Stimulated activated naive CD8-positive, alpha-beta T cell treated with anti-CD3 and anti-CD28 coated beads, Interleukin-15, Interleukin-2, amounts not matched to agents 100 ng/mL and 50 ng/mL, for 24 hours (primary cell): ENCODE data around the gene HOXD9.

ENCODE experiments used
- H3K27ac Mint-ChIP-seq: one replicate; pipeline ENCODE4 v1.8.0; 2021; ENCODE audit warnings: mild to moderate bottlenecking, mixed read lengths
- H3K27me3 Mint-ChIP-seq: one replicate; pipeline ENCODE4 v1.8.0; 2021; ENCODE audit warnings: mixed read lengths
- H3K36me3 Mint-ChIP-seq: one replicate; pipeline ENCODE4 v1.8.0; 2021; ENCODE audit warnings: low read depth, mixed read lengths
- H3K4me1 Mint-ChIP-seq: one replicate; pipeline ENCODE4 v1.8.0; 2021; ENCODE audit warnings: low read depth, mixed read lengths
- H3K4me3 Mint-ChIP-seq: one replicate; pipeline ENCODE4 v1.8.0; 2021; ENCODE audit warnings: mild to moderate bottlenecking, mixed read lengths
- H3K9me3 Mint-ChIP-seq: one replicate; pipeline ENCODE4 v1.8.0; 2021; ENCODE audit warnings: mixed read lengths

HOXD9 gene

DNA sequence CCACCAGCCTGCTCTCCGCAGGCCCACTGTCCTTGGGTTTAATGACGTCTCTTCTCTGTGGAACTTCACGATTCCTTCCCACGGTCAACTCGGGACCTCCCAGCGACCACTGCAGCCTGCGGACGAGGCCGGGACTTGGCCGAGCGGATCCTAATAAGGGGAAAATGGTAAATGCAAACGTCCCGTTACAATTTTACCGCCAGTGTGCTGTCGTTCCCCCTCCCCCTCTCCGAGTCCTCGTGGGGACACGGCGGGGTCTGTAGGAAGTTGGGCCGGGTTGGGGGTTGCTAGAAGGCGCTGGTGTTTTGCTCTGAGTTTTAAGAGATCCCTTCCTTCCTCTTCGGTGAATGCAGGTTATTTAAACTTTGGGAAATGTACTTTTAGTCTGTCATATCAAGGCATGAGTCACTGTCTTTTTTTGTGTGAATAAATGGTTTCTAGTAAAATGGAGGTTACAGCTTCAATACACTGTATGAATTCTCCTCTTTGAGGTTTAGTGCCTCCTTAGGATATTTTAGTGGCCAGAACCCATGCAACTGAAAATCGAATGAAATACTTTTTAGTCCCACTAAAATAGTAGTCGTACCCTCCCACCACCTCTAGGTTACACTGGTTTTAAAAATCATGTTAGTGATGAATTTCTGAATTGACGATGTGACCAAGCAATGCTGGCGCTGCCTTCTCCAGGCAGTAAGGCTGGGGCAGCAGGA, 13.2 kb upstream of the HOXD9 start:
- Mint-ChIP-seq H3K36me3 (peaks cover 9% of the 10 kb centered on the region), H3K27me3 (peaks cover 88% of the 10 kb centered on the region), H3K27ac (peak overlapping the region; percentile 50), H3K4me1 (peaks cover 26% of the 10 kb centered on the region), H3K4me3 (peak overlapping the region; percentile 51), H3K9me3 (peaks cover 10% of the 10 kb centered on the region)

DNA sequence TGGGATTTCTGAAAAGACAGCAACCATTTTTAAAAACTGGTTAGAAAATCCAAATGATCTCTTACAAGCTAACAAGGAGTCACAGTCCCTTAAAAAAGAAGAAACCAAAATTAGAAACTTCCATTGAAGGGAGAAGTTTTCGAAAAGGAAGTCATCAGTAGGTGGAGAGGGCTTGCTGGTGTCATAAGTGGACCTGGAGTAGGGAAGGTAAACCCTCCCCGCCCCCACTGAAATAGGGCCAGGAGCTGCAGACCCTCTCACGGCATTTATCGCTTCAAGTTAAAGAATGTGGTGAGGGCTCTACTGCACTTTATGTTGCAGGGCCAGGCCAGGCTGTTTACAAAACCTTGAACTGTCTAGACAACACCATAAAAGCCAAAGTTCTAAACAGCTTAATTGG, 12.6 kb upstream of the HOXD9 start:
- Mint-ChIP-seq H3K4me3 (no peak overlapping the region), H3K27ac (peak overlapping the region; percentile 50), H3K4me1 (peaks cover 25% of the 10 kb centered on the region), H3K27me3 (peaks cover 88% of the 10 kb centered on the region), H3K9me3 (peaks cover 10% of the 10 kb centered on the region), H3K36me3 (peaks cover 9% of the 10 kb centered on the region)

DNA sequence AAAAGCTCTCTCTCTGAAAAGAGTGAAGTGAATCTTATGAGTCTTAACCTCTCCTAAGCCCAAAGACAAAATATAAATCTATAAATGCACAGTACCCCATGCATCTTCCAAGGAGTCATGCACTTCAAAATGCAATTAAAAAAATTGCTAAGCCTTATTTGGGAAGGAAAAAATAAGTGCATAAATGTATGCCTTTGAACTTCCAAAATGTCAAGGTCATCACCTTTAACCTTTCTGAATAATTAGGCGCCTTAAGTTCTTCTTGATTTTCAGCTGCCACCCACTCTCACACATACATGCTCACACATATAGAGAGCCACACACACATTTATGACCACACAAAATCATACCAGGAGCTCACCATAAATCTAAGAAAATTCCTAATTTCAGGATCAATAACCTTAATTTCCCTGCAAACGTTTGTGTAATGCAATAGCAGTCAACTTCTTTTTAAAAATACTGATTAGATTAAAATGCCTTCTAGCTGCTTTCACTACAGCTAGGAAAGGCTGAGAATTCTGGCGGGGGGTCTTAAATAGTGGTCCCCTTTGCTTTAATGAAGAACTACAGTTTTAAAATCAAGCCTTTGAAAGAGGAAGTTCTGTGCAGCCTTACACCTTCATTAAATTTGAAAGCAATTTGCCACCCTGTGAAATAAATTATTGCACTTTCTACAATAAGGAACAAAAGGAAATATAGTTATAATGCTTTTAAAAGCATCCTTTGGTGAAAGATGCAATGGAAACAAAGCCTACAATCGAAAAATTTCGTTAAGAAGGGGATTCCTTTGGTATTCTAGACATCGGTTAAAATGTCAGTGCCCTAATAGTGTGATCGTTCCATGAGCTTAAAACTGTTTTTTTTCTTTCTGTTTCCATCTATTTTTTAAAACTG, 11.9 kb upstream of the HOXD9 start:
- Mint-ChIP-seq H3K27me3 (peaks cover 88% of the 10 kb centered on the region), H3K4me1 (peaks cover 25% of the 10 kb centered on the region), H3K36me3 (peaks cover 9% of the 10 kb centered on the region), H3K27ac (peak overlapping the region; percentile 11), H3K4me3 (no peak overlapping the region), H3K9me3 (peaks cover 10% of the 10 kb centered on the region)

GRCh38 chr2:176111309-176111663, 11.2 kb upstream of the HOXD9 start:
- Mint-ChIP-seq H3K36me3 (peaks cover 9% of the 10 kb centered on the region), H3K27ac (peak overlapping the region; percentile 11), H3K9me3 (peaks cover 10% of the 10 kb centered on the region), H3K4me1 (peaks cover 19% of the 10 kb centered on the region), H3K27me3 (peaks cover 87% of the 10 kb centered on the region), H3K4me3 (no peak overlapping the region)

GRCh38 chr2:176111846-176112374, 10.6 kb upstream of the HOXD9 start:
- peaks cover 15% of the 10 kb centered on the region for H3K4me1 Mint-ChIP-seq
- H3K36me3 Mint-ChIP-seq, result peaks cover 12% of the 10 kb centered on the region
- H3K4me3 Mint-ChIP-seq, result no peak overlapping the region
- H3K27me3 Mint-ChIP-seq, result peaks cover 90% of the 10 kb centered on the region
- peaks cover 11% of the 10 kb centered on the region for H3K9me3 Mint-ChIP-seq
- no peak overlapping the region for H3K27ac Mint-ChIP-seq

DNA sequence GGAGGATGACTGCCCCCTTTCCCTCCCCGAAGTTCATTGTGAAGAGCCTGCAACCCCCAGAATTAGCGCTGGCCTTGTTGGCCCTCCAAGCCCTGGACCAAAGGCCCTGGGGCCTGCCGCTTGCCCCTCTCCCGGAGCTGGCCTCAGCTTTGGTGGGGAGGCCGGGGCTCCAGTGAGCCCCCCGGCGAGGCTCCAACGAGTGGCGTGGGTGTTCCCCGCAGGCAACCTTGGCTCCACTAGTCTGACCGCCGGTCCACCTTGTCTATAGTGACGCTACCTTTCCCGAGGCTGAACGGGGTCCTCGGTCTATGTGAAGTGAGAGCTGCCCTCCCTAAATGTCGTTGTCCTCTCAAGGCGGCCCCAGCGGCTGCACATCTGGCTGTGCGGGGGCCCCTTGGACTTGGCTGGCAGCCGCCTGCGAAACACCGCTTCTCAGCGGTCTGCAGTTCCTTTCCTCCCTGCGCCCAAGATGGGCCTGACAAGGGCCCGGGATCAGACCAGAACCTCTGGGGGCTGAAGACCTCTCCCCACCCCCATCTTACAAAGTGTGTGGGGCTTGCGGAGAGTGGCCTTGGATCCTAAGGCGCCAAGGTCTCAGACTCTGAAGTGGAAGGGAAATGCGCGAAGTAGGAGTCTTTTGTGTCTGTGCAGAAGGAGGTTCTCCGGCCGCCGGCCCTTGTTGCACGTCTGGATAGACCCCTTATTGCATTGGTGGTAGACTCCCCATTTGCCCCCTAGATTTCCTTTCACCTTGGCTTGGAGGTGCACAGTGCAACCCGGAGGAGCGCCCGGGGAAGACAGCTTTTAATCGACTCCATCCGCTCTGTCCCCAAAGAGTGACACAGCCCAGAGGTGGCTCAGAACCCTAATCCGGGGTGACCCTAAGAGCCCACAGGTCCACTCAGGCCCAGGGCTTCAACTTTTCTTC, 9.9 kb upstream of the HOXD9 start:
- H3K4me1 Mint-ChIP-seq, result peaks cover 12% of the 10 kb centered on the region
- H3K4me3 Mint-ChIP-seq, result no peak overlapping the region
- H3K27me3 Mint-ChIP-seq, result peaks cover 92% of the 10 kb centered on the region
- no peak overlapping the region for H3K27ac Mint-ChIP-seq
- peaks cover 13% of the 10 kb centered on the region for H3K9me3 Mint-ChIP-seq
- peaks cover 14% of the 10 kb centered on the region for H3K36me3 Mint-ChIP-seq

GRCh38 chr2:176114120-176114929, 8.2 kb upstream of the HOXD9 start:
- Mint-ChIP-seq H3K36me3 (peaks cover 12% of the 10 kb centered on the region), H3K9me3 (peaks cover 15% of the 10 kb centered on the region), H3K4me1 (peaks cover 2% of the 10 kb centered on the region), H3K27ac (no peak overlapping the region), H3K27me3 (peaks cover 96% of the 10 kb centered on the region), H3K4me3 (no peak overlapping the region)

GRCh38 chr2:176114930-176115625, 7.4 kb upstream of the HOXD9 start:
- peaks cover 10% of the 10 kb centered on the region for H3K9me3 Mint-ChIP-seq
- peaks cover 96% of the 10 kb centered on the region for H3K27me3 Mint-ChIP-seq
- H3K4me3 Mint-ChIP-seq, result no peak overlapping the region
- H3K27ac Mint-ChIP-seq, result no peak overlapping the region
- no peaks in the 10 kb centered on the region for H3K4me1 Mint-ChIP-seq
- H3K36me3 Mint-ChIP-seq, result peaks cover 9% of the 10 kb centered on the region

DNA sequence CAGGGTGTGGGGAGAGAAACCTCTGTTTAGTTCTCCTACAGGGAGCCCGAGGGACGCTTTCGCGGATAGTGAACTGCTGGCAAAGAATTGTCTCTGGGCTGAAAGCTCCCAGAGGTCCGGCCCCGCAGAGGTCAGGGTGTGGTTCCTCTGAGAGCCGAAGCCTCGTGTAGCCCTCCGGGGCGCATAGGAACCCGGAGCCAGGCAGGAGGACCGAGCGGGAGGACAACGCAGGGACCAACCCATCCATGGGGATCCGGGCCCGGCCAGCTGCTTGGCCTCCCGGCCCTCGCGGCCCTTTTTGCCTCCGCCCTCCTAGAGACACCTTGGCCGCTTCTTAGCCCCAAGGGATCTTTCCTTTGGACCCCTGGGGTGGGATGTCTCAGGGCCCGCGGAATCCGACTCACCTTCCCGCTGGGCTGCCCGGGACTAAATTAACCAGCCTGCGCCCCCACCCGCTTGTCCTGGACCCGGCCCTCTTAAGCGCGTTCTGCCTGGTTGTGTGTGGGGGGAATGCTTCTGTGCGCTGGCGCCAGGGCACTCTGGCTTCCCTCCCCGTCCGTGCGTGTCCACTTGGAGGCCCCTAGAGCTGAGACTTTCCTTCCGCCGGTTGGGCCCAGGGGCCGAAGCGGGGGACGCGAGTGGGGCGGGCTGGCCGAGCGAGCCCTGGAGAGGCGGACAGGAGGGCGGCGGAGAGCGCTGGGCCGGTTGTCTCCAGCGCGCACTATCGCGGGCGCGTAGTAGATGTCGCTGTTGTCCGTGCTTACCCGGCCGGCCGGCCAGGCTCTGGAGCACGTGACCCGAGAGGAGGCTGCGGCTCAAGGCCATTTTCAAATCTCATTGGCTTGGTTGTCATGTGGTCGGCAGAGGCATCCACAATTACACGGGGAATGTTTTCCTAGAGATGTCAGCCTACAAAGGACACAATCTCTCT, 6.4 kb upstream of the HOXD9 start, which contains the start of gene HOXD10:
Gene HOXD10, plus strand, starts transcription at position 896 of the 931 bp plus-strand sequence. CDS start 56 bp downstream, outside the sequence.
- Mint-ChIP-seq H3K36me3 (peaks cover 9% of the 10 kb centered on the region), H3K27ac (no peak within 1 kb of the TSS), H3K4me1 (no peaks in the 10 kb centered on the region), H3K4me3 (no peak within 1 kb of the TSS), H3K27me3 (peaks cover 98% of the 10 kb centered on the region), H3K9me3 (peaks cover 10% of the 10 kb centered on the region)

- H3K27me3 Mint-ChIP-seq, result peaks cover 92% of the 10 kb centered on the region
- peaks cover 10% of the 10 kb centered on the region for H3K9me3 Mint-ChIP-seq
- H3K4me1 Mint-ChIP-seq, result no peaks in the 10 kb centered on the region
- no peak overlapping the region for H3K4me3 Mint-ChIP-seq
- no peak overlapping the region for H3K27ac Mint-ChIP-seq
- peaks cover 9% of the 10 kb centered on the region for H3K36me3 Mint-ChIP-seq
Measured at GRCh38 chr2:176117162-176117822, 5.2 kb upstream of the HOXD9 start.

DNA sequence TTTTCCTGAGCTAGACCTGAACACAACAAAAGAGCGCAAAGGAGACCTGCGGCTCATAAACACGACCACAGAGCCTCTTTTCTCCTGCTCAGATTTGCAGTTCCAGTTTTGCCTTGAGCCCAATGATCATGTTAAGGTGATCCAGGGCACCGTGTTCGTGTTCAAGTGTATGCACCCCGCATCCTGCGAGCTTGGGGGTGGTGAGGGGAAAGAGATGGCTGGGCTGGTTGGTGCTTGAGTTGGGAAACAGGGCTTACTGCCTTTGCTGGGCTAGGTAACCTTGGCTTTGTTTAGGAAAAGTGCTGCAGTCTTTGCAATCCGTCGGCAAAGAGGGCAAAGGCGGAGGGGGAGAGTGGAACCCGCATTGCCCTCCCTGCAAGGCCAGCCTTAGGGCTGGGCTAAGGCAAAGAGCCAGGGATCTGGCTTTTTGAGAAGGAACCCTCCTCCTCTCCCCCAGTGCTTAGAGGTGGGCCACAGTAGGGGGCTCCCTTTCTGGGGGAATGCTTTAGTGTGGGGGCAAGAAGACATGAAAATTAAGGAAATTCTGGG, 4.6 kb upstream of the HOXD9 start:
- Mint-ChIP-seq H3K4me3 (no peak overlapping the region), H3K27ac (no peak overlapping the region), H3K9me3 (peaks cover 10% of the 10 kb centered on the region), H3K4me1 (no peaks in the 10 kb centered on the region), H3K36me3 (peaks cover 9% of the 10 kb centered on the region), H3K27me3 (peaks cover 86% of the 10 kb centered on the region)
